GM21619 (cell line): ENCODE data around the gene PHETA2.

Experiments
- ATAC-seq: cut with Tn5 transposase; IDR thresholded peaks from one replicate; pipeline ENCODE4 v1.9.1; 2021; ENCODE audit not compliant: unreplicated experiment

Gene PHETA2, protein sequence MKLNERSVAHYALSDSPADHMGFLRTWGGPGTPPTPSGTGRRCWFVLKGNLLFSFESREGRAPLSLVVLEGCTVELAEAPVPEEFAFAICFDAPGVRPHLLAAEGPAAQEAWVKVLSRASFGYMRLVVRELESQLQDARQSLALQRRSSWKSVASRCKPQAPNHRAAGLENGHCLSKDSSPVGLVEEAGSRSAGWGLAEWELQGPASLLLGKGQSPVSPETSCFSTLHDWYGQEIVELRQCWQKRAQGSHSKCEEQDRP

GRCh38 chr22:42074132-42074811, at the start of gene PHETA2:
Gene PHETA2, plus strand, starts transcription at chr22:42074248. Its CDS starts 3,046 bp downstream, at chr22:42077294.
- no peak for ATAC-seq

DNA sequence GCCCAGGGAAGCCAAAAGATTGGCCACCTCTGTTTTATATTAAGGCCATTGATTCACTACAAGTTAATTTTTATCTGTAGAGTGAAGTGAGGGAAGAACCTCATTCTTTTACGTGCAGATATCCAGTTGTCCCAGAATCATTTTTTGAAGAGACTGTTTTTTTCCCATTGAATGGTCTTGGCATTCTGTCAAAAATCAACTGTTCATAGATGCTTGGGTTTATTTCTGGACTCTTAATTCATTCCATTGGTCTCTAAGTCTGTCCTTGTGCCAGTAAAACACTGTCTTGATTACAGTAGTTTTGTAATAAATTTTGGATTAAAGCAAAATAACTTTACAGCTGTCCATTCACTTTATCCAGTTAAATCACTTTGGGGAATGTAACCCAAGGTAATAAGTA, 48.6 kb upstream of the PHETA2 start:
- no peak for ATAC-seq

- ATAC-seq, result no peak
Observed at GRCh38 chr22:42026705-42027104, 47.3 kb upstream of the PHETA2 start.

DNA sequence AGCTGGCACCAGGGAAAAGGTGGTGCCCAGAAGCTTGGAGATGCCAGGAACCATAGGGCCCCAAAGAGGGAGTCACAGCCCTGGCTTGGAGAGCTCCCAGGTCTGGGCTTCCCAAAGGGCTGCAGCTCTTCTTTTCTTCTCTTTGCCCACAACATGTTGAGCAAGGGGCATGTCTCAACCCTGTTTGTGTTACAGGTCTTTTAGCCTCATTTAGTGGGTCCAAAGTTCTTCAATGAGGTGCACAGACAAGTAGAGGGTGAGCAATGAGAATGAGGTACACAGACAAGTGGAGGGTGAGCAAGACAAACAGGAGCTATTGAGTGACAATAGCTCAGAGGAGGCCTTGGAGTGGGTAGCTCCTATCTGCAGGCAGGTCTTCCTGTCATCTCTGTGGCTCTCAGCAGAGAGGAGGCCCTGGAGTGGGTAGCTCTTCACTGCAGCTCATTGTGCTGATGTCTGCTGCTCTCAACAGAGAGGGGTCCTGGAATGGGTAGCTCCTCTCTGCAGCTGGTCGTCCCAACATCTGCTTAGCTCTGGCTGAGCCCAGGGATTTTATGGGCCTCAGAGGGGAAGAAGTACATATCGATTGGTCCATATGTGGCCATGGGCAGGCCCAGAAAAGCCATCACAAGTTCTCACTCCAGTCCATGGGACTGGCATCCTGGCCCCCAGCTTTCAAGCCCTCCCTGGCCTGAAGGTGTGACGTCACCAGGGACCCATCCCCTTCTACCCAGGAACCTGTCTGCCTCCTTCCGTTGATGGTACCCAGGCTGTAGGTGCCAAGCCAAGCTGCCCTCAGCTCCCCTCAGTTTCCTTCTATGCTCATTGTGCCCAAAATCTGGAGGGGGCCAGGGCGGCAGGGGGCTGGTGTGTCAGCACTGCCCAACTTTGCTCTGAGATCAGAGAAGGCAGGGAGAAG, 40.5 kb upstream of the PHETA2 start:
- ATAC-seq, result no peak

- no peak for ATAC-seq
Observed at GRCh38 chr22:42035256-42035655, 38.8 kb upstream of the PHETA2 start.

DNA sequence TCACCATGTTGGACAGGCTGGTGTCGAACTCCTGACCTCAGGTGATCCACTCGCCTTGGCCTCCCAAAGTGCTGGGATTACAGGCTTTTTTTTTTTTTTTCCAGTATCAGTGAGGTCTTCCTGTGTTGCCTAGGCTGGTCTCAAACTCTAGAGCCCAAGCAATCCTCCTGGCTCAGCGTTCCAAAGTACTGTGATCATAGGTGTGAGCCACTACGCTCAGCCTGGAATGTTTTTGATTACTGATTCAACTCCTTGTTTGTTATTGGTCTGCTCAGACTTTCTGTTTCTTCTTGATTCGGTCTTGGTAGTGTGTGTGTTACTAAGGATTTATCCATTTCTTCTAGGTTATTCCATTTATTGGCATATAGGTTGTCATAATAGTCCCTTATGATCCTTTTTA, 34.8 kb upstream of the PHETA2 start:
- ATAC-seq, result no peak

GRCh38 chr22:42041784-42042183, 32.3 kb upstream of the PHETA2 start:
- ATAC-seq, result no peak

- ATAC-seq, result no peak
Observed at GRCh38 chr22:42050641-42051180, 23.3 kb upstream of the PHETA2 start.

DNA sequence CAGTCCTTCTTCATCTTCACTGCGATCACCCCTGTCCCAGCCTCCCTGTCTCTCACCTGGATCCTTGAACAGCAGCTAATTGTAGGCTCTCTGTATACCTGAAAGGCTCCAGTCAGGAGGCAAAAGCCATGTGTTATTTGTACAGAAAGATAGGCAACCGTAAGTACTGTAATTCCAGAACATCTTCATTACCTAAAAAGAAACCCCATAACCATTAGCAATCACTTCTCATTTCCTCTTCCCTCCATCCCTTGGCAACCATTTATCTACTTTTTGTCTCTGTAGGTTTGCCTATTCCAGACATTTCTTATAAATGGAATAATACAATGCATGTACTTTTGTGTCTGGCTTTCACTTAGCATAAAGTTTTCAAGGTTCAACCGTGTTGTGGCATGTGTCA, 21.3 kb upstream of the PHETA2 start:
- ATAC-seq, result no peak

DNA sequence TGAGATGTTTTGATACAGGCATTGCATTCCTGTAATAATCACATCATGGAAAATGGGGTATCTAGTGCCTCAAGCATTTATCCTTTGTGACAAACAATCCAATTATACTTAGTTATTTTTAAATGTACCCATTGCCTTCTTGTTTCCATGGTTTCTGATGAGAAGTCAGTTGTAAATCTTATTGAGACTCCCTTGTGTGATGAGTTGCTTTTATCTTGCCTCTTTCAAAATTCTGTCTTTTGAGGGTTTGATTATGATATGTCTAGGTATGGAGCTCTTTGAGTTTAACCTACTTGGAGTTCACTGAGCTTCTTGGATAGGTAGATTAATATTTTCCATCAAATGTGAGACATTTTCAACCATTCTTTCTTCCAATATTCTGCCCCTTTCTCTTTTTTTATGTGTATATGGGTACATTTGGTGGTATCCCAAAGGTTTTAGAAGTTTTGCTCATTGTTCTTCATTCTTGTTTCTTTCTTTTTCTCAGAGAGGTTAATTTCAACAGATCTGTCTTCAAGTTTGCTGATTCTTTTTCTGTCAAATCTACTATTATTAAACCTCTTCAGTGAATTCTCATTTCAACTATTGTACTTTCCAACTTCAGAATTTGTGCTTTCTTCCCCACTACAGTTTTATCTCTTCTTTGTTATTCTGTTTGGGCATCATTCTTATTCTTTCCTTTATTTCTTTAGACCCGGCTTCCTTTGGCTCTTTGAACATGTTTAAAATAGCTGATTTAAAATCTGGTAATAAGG, 17.1 kb upstream of the PHETA2 start:
- ATAC-seq, result no peak

- no peak for ATAC-seq
Observed at GRCh38 chr22:42060489-42060888, 13.6 kb upstream of the PHETA2 start.

DNA sequence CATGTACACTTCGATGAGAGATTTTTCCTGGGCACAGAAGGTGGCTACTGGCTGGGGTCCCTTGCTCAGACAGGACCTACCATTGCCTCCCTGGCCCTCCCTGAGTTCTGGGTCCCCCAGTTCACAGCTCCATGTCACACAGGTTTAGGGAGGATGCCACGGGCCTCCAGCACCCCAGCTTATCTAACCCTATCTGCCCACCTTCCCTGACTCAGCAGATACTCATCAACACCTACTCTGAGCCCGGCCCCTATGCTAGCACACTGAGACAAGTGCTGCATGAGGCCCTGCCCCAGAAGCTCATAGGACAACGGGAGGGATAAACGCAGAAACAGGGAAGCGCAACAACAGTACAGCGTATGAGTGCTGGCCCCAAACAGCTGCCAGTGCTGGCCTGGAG, 13.0 kb upstream of the PHETA2 start:
- ATAC-seq, result no peak

GRCh38 chr22:42062506-42063170, 11.4 kb upstream of the PHETA2 start:
- no peak for ATAC-seq

- ATAC-seq, result no peak
Observed at GRCh38 chr22:42064629-42065028, 9.4 kb upstream of the PHETA2 start.

DNA sequence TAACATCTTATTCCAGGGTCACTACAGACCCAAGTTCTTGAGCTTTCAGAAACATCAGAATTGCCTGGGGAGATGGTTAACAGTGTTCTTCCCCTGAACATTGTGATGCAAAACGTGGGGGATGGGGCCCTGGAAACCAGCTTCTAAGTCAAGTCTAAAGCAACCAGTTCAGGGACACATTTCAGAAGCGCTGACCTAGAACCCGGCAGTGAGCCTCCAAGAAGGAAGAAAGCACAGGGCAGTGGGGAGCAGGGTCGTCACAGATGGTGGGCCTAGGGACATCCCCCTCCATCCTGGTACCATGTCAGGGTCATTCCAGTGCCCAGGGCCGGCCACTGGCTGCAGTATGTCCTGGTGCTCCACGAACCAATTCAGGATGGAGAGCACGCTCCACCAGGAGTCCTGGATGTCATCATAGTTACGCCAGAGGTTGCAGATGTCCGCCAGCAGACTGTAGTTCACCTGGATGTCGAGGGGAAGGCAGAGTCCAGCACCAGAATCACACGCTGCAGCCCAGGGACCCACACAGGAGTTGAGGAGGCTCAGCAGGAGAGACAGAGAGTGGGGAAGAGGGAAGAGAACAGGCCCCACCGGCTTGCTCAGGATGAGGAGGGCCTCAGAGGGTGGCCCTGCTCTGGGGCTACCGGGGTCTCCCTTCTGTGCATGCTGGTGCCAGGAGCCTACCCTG, 8.5 kb upstream of the PHETA2 start:
- no peak for ATAC-seq

DNA sequence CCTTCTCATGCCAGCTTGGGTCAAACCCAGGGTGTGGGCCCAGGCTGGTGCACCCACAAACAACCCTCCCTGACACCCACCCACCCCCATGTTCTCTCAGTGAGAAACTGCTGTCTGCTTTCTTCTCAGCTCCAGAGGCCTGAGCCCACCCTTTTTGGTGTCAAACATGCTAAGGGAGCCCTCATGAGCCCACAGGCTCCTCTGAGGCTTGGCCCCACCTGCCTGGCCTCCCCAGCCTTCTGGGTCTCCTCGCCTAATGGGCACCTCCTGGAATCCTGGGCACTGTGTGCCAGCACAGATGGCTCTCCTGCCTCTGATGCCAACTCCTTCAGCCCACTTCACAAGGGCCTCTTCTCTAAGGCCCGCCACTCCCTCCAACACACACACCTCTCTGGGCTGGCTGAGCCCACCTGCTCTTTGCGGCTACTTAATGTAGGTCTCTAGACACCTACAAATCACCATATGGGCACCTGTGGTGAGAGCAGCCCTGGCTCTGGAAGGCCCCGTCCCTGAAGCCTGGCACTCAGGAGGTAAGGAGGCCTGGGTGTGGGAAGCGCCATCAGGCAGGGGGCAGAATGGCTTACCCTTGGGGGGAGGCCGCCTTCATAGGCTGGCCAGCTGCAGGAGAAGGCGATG, 7.8 kb upstream of the PHETA2 start:
- ATAC-seq, result no peak

- no peak for ATAC-seq
Observed at GRCh38 chr22:42066937-42067336, 7.1 kb upstream of the PHETA2 start.

DNA sequence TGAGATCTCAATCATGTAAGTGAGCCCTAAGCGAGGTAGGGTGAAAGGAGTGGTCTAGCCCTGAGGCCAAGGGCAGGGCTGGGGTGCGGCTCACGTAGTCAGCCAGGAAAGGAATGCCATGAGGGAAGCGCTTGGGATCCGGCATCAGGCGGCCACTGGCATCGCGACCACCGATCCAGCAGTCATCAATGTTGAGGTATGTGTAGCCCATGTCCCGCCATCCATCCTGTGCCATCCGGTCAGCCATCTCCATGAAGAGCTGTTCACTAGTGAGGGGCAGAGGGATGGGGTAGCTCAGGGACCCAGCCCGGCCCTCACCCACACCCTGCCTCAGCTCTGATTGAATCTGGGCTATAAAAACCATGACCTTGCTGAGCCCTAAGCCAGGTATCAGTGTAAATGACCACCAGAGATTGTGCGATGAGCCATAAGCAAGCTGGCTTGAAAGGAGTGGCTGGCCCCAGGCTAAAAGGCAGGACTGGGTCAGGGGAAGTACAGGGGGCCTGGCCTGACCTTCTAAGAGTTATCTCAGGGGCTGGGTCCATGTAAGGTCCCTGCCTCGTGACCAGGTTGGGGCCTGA, 6.3 kb upstream of the PHETA2 start:
- ATAC-seq, result no peak

- no peak for ATAC-seq
Observed at GRCh38 chr22:42068291-42068690, 5.8 kb upstream of the PHETA2 start.
